Naive thymus-derived CD4-positive, alpha-beta T cell (primary cell): ENCODE results near the gene OSBPL3. TPM values are rescaled to one million over a fixed set of nuclear protein-coding genes. Genes with fewer than 3 reads are reported as not detected.

Experiments
- ATAC-seq: fragments of 150-1000 bp; cut with Tn5 transposase; 2 replicates; pipeline ENCODE4 v1.10.0; 2021; ENCODE audit warnings: mild to moderate bottlenecking, moderate library complexity
- CTCF ChIA-PET: fragments of 350-600 bp; sonication (Branson Sonifier 250); formaldehyde crosslinking; loops from one replicate; lab custom pipeline; 2021; ENCODE audit warnings: antibody characterized with exemption; lab: Charles Lee
- POLR2A ChIA-PET: fragments of 350-600 bp; sonication (Branson Sonifier 250); formaldehyde crosslinking; loops from one replicate; lab custom pipeline; 2021; ENCODE audit warnings: antibody characterized with exemption, inconsistent platforms; lab: Charles Lee
- DNase-seq, 9 donors: peaks; one replicate each; pipeline versions ENCODE4 v3.0.0 to v3.0.0-alpha.2; 2020 to 2022; ENCODE audit warnings: mixed read lengths in 1 of 9
- H3K27ac ChIP-seq: one replicate; pipeline ENCODE4 v1.7.0; 2013; ENCODE audit warnings: mild to moderate bottlenecking, low read depth, low read length, moderate library complexity
- H3K27me3 ChIP-seq, 2 donors: one replicate each; pipeline ENCODE4 v1.7.0; 2013; ENCODE audit warnings: low read length in 2 of 2, mild to moderate bottlenecking in 2 of 2, moderate library complexity in 2 of 2; ENCODE audit not compliant: control insufficient read depth in 2 of 2, insufficient read depth in 2 of 2
- H3K36me3 ChIP-seq, 3 experiments: 1 replicate in 2 of 3; 2 replicates in 1 of 3; pipeline ENCODE4 v1.7.0; 2013; ENCODE audit warnings: low read length in 3 of 3, mild to moderate bottlenecking in 3 of 3, moderate library complexity in 1 of 3; ENCODE audit not compliant: insufficient read depth in 3 of 3, control insufficient read depth in 2 of 3
- H3K4me1 ChIP-seq, 2 donors: one replicate each; pipeline ENCODE4 v1.7.0; 2013; ENCODE audit warnings: low read length in 2 of 2, mild to moderate bottlenecking in 2 of 2, moderate library complexity in 1 of 2; ENCODE audit not compliant: control insufficient read depth in 2 of 2, insufficient read depth in 2 of 2
- H3K4me3 ChIP-seq: 2 replicates; pipeline ENCODE4 v1.7.0; 2013; ENCODE audit warnings: mild to moderate bottlenecking, low read length
- H3K9me3 ChIP-seq, 3 experiments: 1 replicate in 2 of 3; 2 replicates in 1 of 3; pipeline ENCODE4 v1.7.0; 2013; ENCODE audit warnings: low read length in 3 of 3; ENCODE audit not compliant: control insufficient read depth in 2 of 3
- H3K27ac Mint-ChIP-seq, 9 donors: one replicate each; pipeline ENCODE4 v1.8.0; 2020 to 2022; ENCODE audit warnings: mixed read lengths in 9 of 9, mild to moderate bottlenecking in 8 of 9, moderate library complexity in 5 of 9, inconsistent platforms in 2 of 9
- H3K27me3 Mint-ChIP-seq, 5 donors: one replicate each; pipeline ENCODE4 v1.8.0; 2021 to 2022; ENCODE audit warnings: mixed read lengths in 5 of 5, mild to moderate bottlenecking in 1 of 5
- H3K36me3 Mint-ChIP-seq, 5 donors: one replicate each; pipeline ENCODE4 v1.8.0; 2020 to 2022; ENCODE audit warnings: mixed read lengths in 5 of 5, mild to moderate bottlenecking in 3 of 5, inconsistent platforms in 1 of 5
- H3K4me1 Mint-ChIP-seq, 7 donors: one replicate each; pipeline ENCODE4 v1.8.0; 2020 to 2022; ENCODE audit warnings: mixed read lengths in 7 of 7, mild to moderate bottlenecking in 3 of 7, inconsistent platforms in 1 of 7
- H3K4me3 Mint-ChIP-seq, 10 donors: one replicate each; pipeline ENCODE4 v1.8.0; 2020 to 2022; ENCODE audit warnings: mild to moderate bottlenecking in 10 of 10, mixed read lengths in 10 of 10, moderate library complexity in 6 of 10, inconsistent platforms in 2 of 10
- H3K9me3 Mint-ChIP-seq, 11 donors: one replicate each; pipeline ENCODE4 v1.8.0; 2020 to 2022; ENCODE audit warnings: mixed read lengths in 11 of 11, mild to moderate bottlenecking in 4 of 11, inconsistent platforms in 1 of 11, moderate library complexity in 1 of 11
- intact Hi-C, 2 donors: fragments of 100-400 bp; cut with micrococcal nuclease; formaldehyde crosslinking; loops; one replicate each; pipeline ENCODE4 v1.15.1; 2023
- polyA plus RNA-seq, 2 donors: library from polyadenylated mRNA; unstranded; fragments of 300-500 nt; fragmentation: Illumina TruSeq; gene quantifications; one replicate each; pipeline ENCODE4 v1.2.3, GENCODE V29; 2021
- total RNA-seq, 6 experiments: library from RNA in 5 of 6; stranded (reverse) in 5 of 6; gene quantifications; 1 replicate in 5 of 6; 2 replicates in 1 of 6; pipeline ENCODE4 v1.2.3 and lab custom pipeline; 2021 to 2026

Gene OSBPL3
- total and polyA plus RNA-seq, 7 experiments from 2014 or later = 4.5 to 75.7 (median 19.2) TPM

DNA sequence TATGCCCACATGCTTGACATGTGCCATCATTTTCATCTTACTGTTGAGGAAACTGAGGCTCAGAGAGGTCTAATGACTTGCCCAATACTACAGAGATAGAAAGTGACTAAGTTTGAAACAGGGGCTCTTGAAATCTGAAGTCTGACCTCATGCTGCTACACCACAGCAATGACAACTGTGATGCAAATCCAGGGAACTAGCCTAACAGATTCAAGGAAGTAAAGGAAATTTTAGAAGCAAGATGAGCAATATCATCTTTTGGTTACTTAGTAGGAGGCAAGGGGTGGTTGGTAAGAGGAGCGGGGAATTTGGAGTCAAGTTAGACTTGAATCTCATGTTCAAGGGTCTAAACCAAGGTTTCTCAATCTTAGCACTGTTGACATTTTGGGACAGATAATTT lies 26.3 kb upstream of the OSBPL3 start:
- Histone ChIP-seq H3K27ac (no peak overlapping the region), H3K9me3 (no peaks in the 10 kb centered on the region), H3K4me1 (no peaks in the 10 kb centered on the region), H3K36me3 (no peaks in the 10 kb centered on the region), H3K4me3 (no peak overlapping the region), H3K27me3 (no peaks in the 10 kb centered on the region)
- DNase-seq (no peak), ATAC-seq (no peak)
- Mint-ChIP-seq H3K36me3 (peaks cover 0 to 5% (median 0%) of the 10 kb centered on the region in 5 donors), H3K4me3 (no peak overlapping the region), H3K4me1 (no peaks in the 10 kb centered on the region), H3K9me3 (peaks cover 0 to 8% (median 1%) of the 10 kb centered on the region in 11 donors), H3K27me3 (peaks cover 0 to 4% (median 0%) of the 10 kb centered on the region in 5 donors), H3K27ac (no peak overlapping the region)
- CTCF ChIA-PET = no interaction called here
- intact Hi-C loops = no loop called here
- POLR2A ChIA-PET = no interaction called here

DNA sequence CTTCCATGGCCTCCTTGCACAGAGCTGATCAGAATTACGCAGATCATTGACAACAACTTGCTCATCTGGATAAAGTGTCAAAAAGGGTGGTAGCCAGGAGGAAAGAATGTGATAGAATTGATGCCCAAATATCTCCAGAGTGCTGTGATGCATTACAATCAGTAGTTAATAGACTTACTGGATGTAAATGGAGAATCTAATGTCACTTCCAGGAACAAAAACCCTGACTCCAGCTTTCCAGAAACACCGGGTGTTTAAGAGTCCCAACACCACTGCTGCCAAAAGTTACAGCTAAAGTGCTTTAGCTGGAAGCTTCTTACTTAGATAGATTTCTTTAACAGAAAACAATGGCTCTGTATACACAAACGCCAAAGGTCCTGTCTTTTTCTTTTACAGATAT lies 25.7 kb upstream of the OSBPL3 start:
- ChIA-PET CTCF (no interaction called here), POLR2A (no interaction called here)
- H3K36me3 ChIP-seq = no peaks in the 10 kb centered on the region
- ATAC-seq (no peak), DNase-seq (no peak)
- H3K36me3 Mint-ChIP-seq = peaks cover 4 to 9% (median 4%) of the 10 kb centered on the region in 5 donors
- H3K27me3 ChIP-seq = no peaks in the 10 kb centered on the region
- H3K27ac ChIP-seq = no peak overlapping the region
- no peaks in the 10 kb centered on the region for H3K4me1 Mint-ChIP-seq
- peaks cover 0 to 6% (median 3%) of the 10 kb centered on the region in 5 donors for H3K27me3 Mint-ChIP-seq
- no peak overlapping the region for H3K27ac Mint-ChIP-seq
- no peaks in the 10 kb centered on the region for H3K4me1 ChIP-seq
- H3K4me3 Mint-ChIP-seq = no peak overlapping the region
- no peaks in the 10 kb centered on the region for H3K9me3 ChIP-seq
- no peak overlapping the region for H3K4me3 ChIP-seq
- intact Hi-C loops = no loop called here
- peaks cover 0 to 14% (median 7%) of the 10 kb centered on the region in 11 donors for H3K9me3 Mint-ChIP-seq

DNA sequence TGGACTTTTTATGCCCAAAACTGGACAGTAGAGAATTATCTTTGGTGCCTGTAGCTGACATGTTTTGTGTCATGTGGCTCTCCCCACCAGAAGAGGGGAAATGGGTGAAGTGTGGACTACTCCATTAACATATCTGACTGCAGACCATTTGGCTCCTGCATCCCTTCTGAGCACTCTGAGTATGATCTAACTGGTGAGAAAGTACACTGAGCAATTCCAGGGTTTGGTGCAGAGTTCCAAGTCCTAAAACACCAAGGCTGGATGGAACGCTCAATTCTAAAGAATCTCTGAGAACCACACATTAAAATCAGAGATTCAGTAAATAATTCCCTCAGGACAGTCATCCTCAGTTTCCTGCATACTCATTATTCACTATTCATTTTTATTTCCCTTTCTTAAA lies 22.8 kb upstream of the OSBPL3 start:
- Histone ChIP-seq H3K27me3 (no peaks in the 10 kb centered on the region), H3K4me1 (no peaks in the 10 kb centered on the region), H3K36me3 (no peaks in the 10 kb centered on the region), H3K27ac (no peak overlapping the region), H3K4me3 (no peak overlapping the region), H3K9me3 (no peaks in the 10 kb centered on the region)
- peaks cover 6 to 14% (median 10%) of the 10 kb centered on the region in 5 donors for H3K36me3 Mint-ChIP-seq
- peaks cover 4 to 29% (median 14%) of the 10 kb centered on the region in 11 donors for H3K9me3 Mint-ChIP-seq
- DNase-seq (no peak), ATAC-seq (no peak)
- ChIA-PET POLR2A (no interaction called here), CTCF (interaction anchor here (0.7 kb wide), 1 partner anchor 60 kb away, joined by 3 read pairs; no protein-coding TSS in a partner anchor)
- H3K27me3 Mint-ChIP-seq = peaks cover 0 to 22% (median 6%) of the 10 kb centered on the region in 5 donors
- intact Hi-C loops = no loop called here
- H3K4me3 Mint-ChIP-seq = no peak overlapping the region
- H3K4me1 Mint-ChIP-seq = no peaks in the 10 kb centered on the region
- no peak overlapping the region for H3K27ac Mint-ChIP-seq

DNA sequence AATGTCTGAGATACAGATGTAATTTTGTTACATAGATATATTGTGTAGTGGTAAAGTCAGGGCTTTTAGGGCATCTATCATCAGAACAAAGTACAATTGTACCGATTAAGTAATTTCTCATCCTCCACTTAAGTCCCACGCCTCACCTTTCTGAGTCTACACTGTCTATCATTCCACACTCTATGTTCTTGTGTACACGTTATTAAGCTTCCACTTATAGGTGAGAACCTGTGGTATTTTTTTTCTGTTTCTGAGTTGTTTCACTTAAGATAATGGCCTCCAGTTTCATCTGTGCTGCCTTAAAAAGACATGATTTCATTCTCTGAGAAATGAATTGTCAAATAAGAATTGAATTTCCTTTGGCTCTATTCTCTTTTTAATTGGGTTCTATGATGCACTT lies 15.5 kb upstream of the OSBPL3 start:
- peaks cover under 1 to 7% (median 2%) of the 10 kb centered on the region in 5 donors for H3K36me3 Mint-ChIP-seq
- H3K27me3 Mint-ChIP-seq = peaks cover 0 to 46% (median 1%) of the 10 kb centered on the region in 5 donors
- H3K4me3 ChIP-seq = no peak overlapping the region
- no peaks in the 10 kb centered on the region for H3K9me3 ChIP-seq
- intact Hi-C loops = loop anchor here in 1 of 2 donors (2.0 kb wide), 1 partner anchor 13 kb away; no protein-coding TSS in a partner anchor
- H3K9me3 Mint-ChIP-seq = peaks cover under 1 to 14% (median 5%) of the 10 kb centered on the region in 11 donors
- no peak for DNase-seq
- ChIA-PET CTCF (interaction anchor here (0.6 kb wide), 1 partner anchor 184 kb away, joined by 4 read pairs; no protein-coding TSS in a partner anchor), POLR2A (interaction anchor here (1.5 kb wide), 1 partner anchor 14 kb away, joined by 6 read pairs; no protein-coding TSS in a partner anchor)
- H3K4me3 Mint-ChIP-seq = no peak overlapping the region
- H3K4me1 Mint-ChIP-seq = no peaks in the 10 kb centered on the region
- H3K27ac ChIP-seq = no peak overlapping the region
- no peak for ATAC-seq
- no peaks in the 10 kb centered on the region for H3K36me3 ChIP-seq
- no peak overlapping the region for H3K27ac Mint-ChIP-seq
- H3K27me3 ChIP-seq = no peaks in the 10 kb centered on the region
- H3K4me1 ChIP-seq = no peaks in the 10 kb centered on the region

DNA sequence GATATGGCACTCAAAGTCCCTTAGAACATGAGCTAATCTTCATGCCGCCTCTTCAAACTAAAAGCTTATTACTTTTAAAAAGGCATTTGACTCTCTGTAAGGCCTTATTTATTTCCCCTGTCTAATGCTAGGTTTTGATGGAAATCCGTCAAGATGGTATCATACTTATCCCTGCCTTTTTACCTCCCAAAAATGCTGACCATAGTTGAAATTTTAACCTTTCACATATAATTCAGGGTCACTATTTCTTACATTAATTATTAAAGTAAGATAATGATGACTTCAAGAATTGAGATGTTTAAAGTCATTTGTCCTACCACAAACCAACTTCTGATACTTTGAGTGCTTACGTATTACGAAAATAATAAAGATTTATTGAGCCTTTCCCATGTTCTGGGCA lies 12.3 kb upstream of the OSBPL3 start:
- ChIA-PET CTCF (no interaction called here), POLR2A (no interaction called here)
- Mint-ChIP-seq H3K27ac (no peak overlapping the region), H3K27me3 (peaks cover 0 to 37% (median 0%) of the 10 kb centered on the region in 5 donors), H3K36me3 (no peaks in the 10 kb centered on the region), H3K4me3 (no peak overlapping the region), H3K4me1 (peaks cover 0 to under 1% (median 0%) of the 10 kb centered on the region in 7 donors), H3K9me3 (no peaks in the 10 kb centered on the region)
- Histone ChIP-seq H3K4me3 (no peak overlapping the region), H3K4me1 (no peaks in the 10 kb centered on the region), H3K27ac (no peak overlapping the region), H3K9me3 (no peaks in the 10 kb centered on the region), H3K36me3 (no peaks in the 10 kb centered on the region), H3K27me3 (no peaks in the 10 kb centered on the region)
- ATAC-seq (no peak), DNase-seq (no peak)
- intact Hi-C loops = no loop called here

DNA sequence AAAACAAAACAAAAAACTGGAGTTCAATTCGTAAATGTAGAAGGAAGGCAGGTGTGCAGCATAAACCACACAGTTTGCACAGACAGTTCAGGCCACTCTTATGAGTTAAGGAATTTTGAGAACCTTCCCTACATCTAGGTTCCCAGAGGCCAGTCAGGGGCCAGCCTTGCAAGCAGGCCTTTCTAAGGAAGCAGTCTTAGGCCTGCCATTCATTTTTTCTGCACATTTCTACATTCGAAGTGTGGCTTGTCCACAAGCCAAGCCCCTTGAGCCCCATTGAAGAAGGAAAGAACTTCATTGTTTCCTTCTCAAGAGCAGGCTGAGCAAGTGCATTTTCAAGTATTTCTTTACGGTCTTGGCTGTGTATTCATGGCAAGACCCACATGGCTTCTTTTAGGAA lies 11.4 kb upstream of the OSBPL3 start:
- Mint-ChIP-seq H3K4me1 (peaks cover 0 to 8% (median 0%) of the 10 kb centered on the region in 7 donors), H3K27ac (no peak overlapping the region), H3K4me3 (no peak overlapping the region), H3K9me3 (no peaks in the 10 kb centered on the region), H3K27me3 (peaks cover 0 to 33% (median 0%) of the 10 kb centered on the region in 5 donors), H3K36me3 (no peaks in the 10 kb centered on the region)
- ATAC-seq (no peak), DNase-seq (no peak)
- POLR2A ChIA-PET = no interaction called here
- H3K9me3 ChIP-seq = no peaks in the 10 kb centered on the region
- intact Hi-C loops = no loop called here
- H3K4me1 ChIP-seq = no peaks in the 10 kb centered on the region
- no peak overlapping the region for H3K4me3 ChIP-seq
- no peak overlapping the region for H3K27ac ChIP-seq
- no peaks in the 10 kb centered on the region for H3K36me3 ChIP-seq
- CTCF ChIA-PET = no interaction called here
- no peaks in the 10 kb centered on the region for H3K27me3 ChIP-seq

DNA sequence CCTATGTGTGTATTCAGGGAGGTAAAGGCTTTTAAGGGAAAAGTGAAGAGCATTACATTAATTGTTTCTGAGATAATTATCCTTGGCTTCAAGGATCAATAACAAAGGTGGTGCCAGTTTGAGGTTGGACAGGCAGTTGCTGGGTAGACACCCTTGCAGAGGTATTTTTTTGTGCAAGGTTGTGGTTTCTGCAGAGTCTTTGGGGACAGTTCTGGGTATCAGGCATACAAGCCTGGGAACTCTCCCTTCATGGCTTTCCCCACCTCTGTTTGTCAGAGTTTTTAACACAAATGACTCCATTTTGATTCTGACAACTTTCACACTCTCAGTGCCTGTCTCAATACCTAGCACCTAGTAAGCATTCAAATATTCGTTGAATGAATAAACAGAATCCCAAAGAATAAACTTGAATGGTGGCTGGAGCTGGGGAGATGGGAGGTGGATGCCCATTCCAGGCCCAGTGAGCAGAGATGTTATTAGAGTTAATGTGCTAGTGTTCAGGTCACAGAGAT lies 7.4 kb upstream of the OSBPL3 start:
- H3K27me3 ChIP-seq = no peaks in the 10 kb centered on the region
- CTCF ChIA-PET = no interaction called here
- Mint-ChIP-seq H3K9me3 (no peaks in the 10 kb centered on the region), H3K4me3 (no peak overlapping the region), H3K27ac (no peak overlapping the region), H3K27me3 (peaks cover 0 to 19% (median 0%) of the 10 kb centered on the region in 5 donors), H3K4me1 (peaks cover 0 to 8% (median 0%) of the 10 kb centered on the region in 7 donors), H3K36me3 (no peaks in the 10 kb centered on the region)
- intact Hi-C loops = loop anchor here in 1 of 2 donors (10.0 kb wide), 1 partner anchor 1973 kb away; the partner anchor contains the start of gene HYCC1
- no peak overlapping the region for H3K4me3 ChIP-seq
- ATAC-seq (no peak), DNase-seq (no peak)
- H3K9me3 ChIP-seq = no peaks in the 10 kb centered on the region
- no peaks in the 10 kb centered on the region for H3K4me1 ChIP-seq
- H3K36me3 ChIP-seq = no peaks in the 10 kb centered on the region
- H3K27ac ChIP-seq = no peak overlapping the region
- POLR2A ChIA-PET = no interaction called here
